ENCODE measurements around the gene SHISA7. TPM values are rescaled to one million over a fixed set of nuclear protein-coding genes. Genes with fewer than 3 reads are reported as not detected.

Gene SHISA7
- polyA plus RNA-seq, 2 of the 4 experiments (the other 2 are of a cell fraction): 0.01 TPM; not detected in 1

- H3K27ac ChIP-seq: no peak overlapping the region
- no peak for ATAC-seq
- ChIA-PET POLR2A (no interaction called here), CTCF (interaction anchor here (0.8 to 5.6 kb wide), 7 partner anchors 10 to 317 kb away, joined by 3 to 35 read pairs (median 14); no protein-coding TSS in a partner anchor)
- TF ChIP-seq CHD4 (IDR thresholded peaks at IDR 0.05; ENCODE audit: borderline replicate concordance) (no peak), CHD2 (IDR thresholded peaks at IDR 0.05; ENCODE audit: low read length, partially characterized antibody) (no peak), RAD21 (conservative IDR thresholded peaks at IDR 0.05 in 1 of 2, IDR thresholded peaks at IDR 0.05 in 1 of 2) (no peak), NPAS2 (CRISPR knock-in tag; IDR thresholded peaks at IDR 0.05; ENCODE audit: borderline replicate concordance) (no peak)
- H3K4me2 ChIP-seq: no peak overlapping the region
- 88% methylated on average over 16 of the region's 16 CpGs for WGBS (ENCODE audit: missing lambda C conversion rate)
- no peak for DNase-seq (ENCODE audit: low read depth in 1 of 2, low spot score in 1 of 2)
- peaks cover 27% of the 10 kb centered on the region for H3K4me1 ChIP-seq
- no peak overlapping the region for H3K4me3 ChIP-seq
- no peaks in the 10 kb centered on the region for H3K9me3 ChIP-seq
- no peak for FAIRE-seq
Observed at GRCh38 chr19:55457683-55458457, 14.8 kb upstream of the SHISA7 start.

GRCh38 chr19:55456347-55456746 is 13.2 kb upstream of the SHISA7 start:
- 88% methylated on average over 14 of the region's 14 CpGs for WGBS (ENCODE audit: missing lambda C conversion rate)
- ChIA-PET POLR2A (no interaction called here), CTCF (interaction anchor here (1.4 to 3.7 kb wide), 3 partner anchors 11 to 315 kb away, joined by 3 to 39 read pairs (median 7); no protein-coding TSS in a partner anchor)
- ATAC-seq: no peak
- Histone ChIP-seq H3K4me1 (peaks cover 33% of the 10 kb centered on the region), H3K9me3 (no peaks in the 10 kb centered on the region), H3K4me3 (no peak overlapping the region), H3K4me2 (no peak overlapping the region), H3K27ac (no peak overlapping the region)
- TF ChIP-seq CHD4 (IDR thresholded peaks at IDR 0.05; ENCODE audit: borderline replicate concordance) (no peak), MAX (IDR thresholded peaks at IDR 0.05) (no peak), CEBPB (IDR thresholded peaks at IDR 0.05) (no peak)
- FAIRE-seq: no peak
- DNase-seq (ENCODE audit: low read depth in 1 of 2, low spot score in 1 of 2): no peak

GRCh38 chr19:55455576-55456235 is 12.6 kb upstream of the SHISA7 start:
- ATAC-seq: no peak

GRCh38 chr19:55454787-55455243 is 11.7 kb upstream of the SHISA7 start:
- ATAC-seq (peak; percentile 70 to 82), DNase-seq (ENCODE audit: low read depth in 1 of 2, low spot score in 1 of 2) (peak; percentile 78 to 92), FAIRE-seq (no peak)
- WGBS (ENCODE audit: missing lambda C conversion rate): 5% methylated on average over 7 of the region's 14 CpGs
- no peaks in the 10 kb centered on the region for H3K9me3 ChIP-seq
- ChIA-PET POLR2A (no interaction called here), CTCF (interaction anchor here (0.7 to 4.3 kb wide), 11 partner anchors 13 to 319 kb away, joined by 3 to 39 read pairs (median 7); no protein-coding TSS in a partner anchor)
- no peak overlapping the region for H3K4me2 ChIP-seq
- no peak overlapping the region for H3K27ac ChIP-seq
- no peak for TF ChIP-seq SREBF2 (IDR thresholded peaks at IDR 0.05)
- peak; percentile 64 for TF ChIP-seq SMC3 (IDR thresholded peaks at IDR 0.05)
- TF ChIP-seq RAD21 (conservative IDR thresholded peaks at IDR 0.05 in 1 of 2, IDR thresholded peaks at IDR 0.05 in 1 of 2): peak; percentile 60 to 77
- peak; percentile 78 for TF ChIP-seq CTCF (IDR thresholded peaks at IDR 0.05)
- no peak for TF ChIP-seq BHLHE40 (IDR thresholded peaks at IDR 0.05; ENCODE audit: low read depth, low read length)
- no peak for TF ChIP-seq EHF (CRISPR knock-in tag; IDR thresholded peaks at IDR 0.05)
- H3K4me3 ChIP-seq: no peak overlapping the region
- peaks cover 27% of the 10 kb centered on the region for H3K4me1 ChIP-seq

More at GRCh38 chr19:55455576-55456235, 12.6 kb upstream of the SHISA7 start:
- no peak for TF ChIP-seq BCL3 (IDR thresholded peaks at IDR 0.05)
- no peak for TF ChIP-seq FOSL2 (IDR thresholded peaks at IDR 0.05)
- TF ChIP-seq FOSL2 (CRISPR knock-in tag; IDR thresholded peaks at IDR 0.05): no peak
- no peak for TF ChIP-seq NFE2L2 (conservative IDR thresholded peaks at IDR 0.05; ENCODE audit: low read length)
- POLR2A ChIA-PET: no interaction called here
- DNase-seq (ENCODE audit: low read depth in 1 of 2, low spot score in 1 of 2) (no peak), FAIRE-seq (no peak)
- Histone ChIP-seq H3K4me3 (no peak overlapping the region), H3K4me1 (peaks cover 35% of the 10 kb centered on the region), H3K4me2 (no peak overlapping the region), H3K9me3 (no peaks in the 10 kb centered on the region), H3K27ac (no peak overlapping the region)
- CTCF ChIA-PET: interaction anchor here (0.9 to 4.3 kb wide), 5 partner anchors 12 to 158 kb away, joined by 3 to 39 read pairs (median 7); no protein-coding TSS in a partner anchor
- 63% methylated on average over 9 of the region's 11 CpGs for WGBS (ENCODE audit: missing lambda C conversion rate)
